Fibroblast of lung (primary cell): ENCODE results near the gene CACNA1A. TPM values are rescaled to one million over a fixed set of nuclear protein-coding genes. Genes with fewer than 3 reads are reported as not detected.

Experiments
- DNase-seq, 2 donors: peaks; one replicate each; pipeline versions ENCODE4 v3.0.0 to v3.0.0-alpha.2; 2010; ENCODE audit warnings: low read depth in 2 of 2
- H2AFZ ChIP-seq: 2 replicates; pipeline ENCODE4 v1.5.1; 2012; ENCODE audit warnings: low read length, control low read depth, inconsistent platforms
- H3K27ac ChIP-seq: 2 replicates; pipeline ENCODE4 v1.5.1; 2011; ENCODE audit warnings: low read length, control low read depth; ENCODE audit not compliant: insufficient read depth
- H3K27me3 ChIP-seq: 2 replicates; pipeline ENCODE4 v1.5.1; 2011; ENCODE audit warnings: mild to moderate bottlenecking, low read length; ENCODE audit not compliant: control insufficient read depth, insufficient read depth
- H3K36me3 ChIP-seq: 2 replicates; pipeline ENCODE4 v1.5.1; 2011; ENCODE audit warnings: low read length; ENCODE audit not compliant: control insufficient read depth, insufficient read depth
- H3K4me1 ChIP-seq: 2 replicates; pipeline ENCODE4 v1.5.1; 2011; ENCODE audit warnings: low read length; ENCODE audit not compliant: control insufficient read depth, insufficient read depth; ENCODE audit errors: extremely low read depth
- H3K4me2 ChIP-seq: 2 replicates; pipeline ENCODE4 v1.5.1; 2011; ENCODE audit warnings: low read length, control low read depth; ENCODE audit not compliant: insufficient read depth; ENCODE audit errors: extremely low read depth
- H3K4me3 ChIP-seq, 4 experiments: fragments of 200-600 bp in 1 of 4; sonication (generic) in 1 of 4; replicated peaks in 1 of 4; 2 replicates each; pipeline ENCODE4 v1.5.1; 2011 to 2016; ENCODE audit warnings: low read length in 4 of 4, low read depth in 3 of 4, mild to moderate bottlenecking in 3 of 4, control low read depth in 2 of 4, inconsistent platforms in 1 of 4, mixed read lengths in 1 of 4; ENCODE audit not compliant: insufficient read depth in 1 of 4; ENCODE audit errors: control extremely low read depth in 1 of 4
- H3K79me2 ChIP-seq: 2 replicates; pipeline ENCODE4 v1.5.1; 2012; ENCODE audit warnings: mild to moderate bottlenecking, low read length, inconsistent platforms; ENCODE audit not compliant: control insufficient read depth, insufficient read depth
- H3K9ac ChIP-seq: 2 replicates; pipeline ENCODE4 v1.5.1; 2011; ENCODE audit warnings: mild to moderate bottlenecking, low read length, control low read depth; ENCODE audit not compliant: insufficient read depth
- H3K9me3 ChIP-seq: 2 replicates; pipeline ENCODE4 v1.5.1; 2012; ENCODE audit warnings: low read depth, low read length; ENCODE audit not compliant: control insufficient read depth, insufficient read depth
- H4K20me1 ChIP-seq: 2 replicates; pipeline ENCODE4 v1.5.1; 2011; ENCODE audit warnings: low read length; ENCODE audit not compliant: control insufficient read depth, insufficient read depth; ENCODE audit errors: extremely low read depth
- CTCF ChIP-seq, 2 donors: IDR thresholded peaks in 1 of 2; conservative IDR thresholded peaks in 1 of 2; 1 replicate in 1 of 2; 2 replicates in 1 of 2; pipeline ENCODE4 v1.5.1; 2011 to 2012; ENCODE audit warnings: low read length in 2 of 2, control low read depth in 1 of 2, inconsistent platforms in 1 of 2, low read depth in 1 of 2, mild to moderate bottlenecking in 1 of 2
- EZH2 ChIP-seq: IDR thresholded peaks from 2 replicates; pipeline ENCODE4 v1.5.1; 2012; ENCODE audit warnings: low read length, control low read depth, mild to moderate bottlenecking; ENCODE audit errors: missing control alignments
- polyA plus RNA-seq, 2 donors: library from polyadenylated mRNA; depleted of rRNA in 1 of 2; stranded (reverse) in 1 of 2; unstranded in 1 of 2; fragments of >200 nt; gene quantifications; 2 replicates each; pipeline ENCODE4 v1.2.1, GENCODE V29; 2011 to 2012; ENCODE audit warnings: missing spikeins in 1 of 2
- total RNA-seq: library from RNA; depleted of rRNA; stranded (reverse); fragments of >200 nt; gene quantifications from 2 replicates; pipeline ENCODE4 v1.2.1, GENCODE V29; 2014

The CACNA1A gene
- total and polyA plus RNA-seq, 2 donors (not counting 1 experiment from before 2014, with no cell fraction given): 0.96 to 9.7 TPM

DNA sequence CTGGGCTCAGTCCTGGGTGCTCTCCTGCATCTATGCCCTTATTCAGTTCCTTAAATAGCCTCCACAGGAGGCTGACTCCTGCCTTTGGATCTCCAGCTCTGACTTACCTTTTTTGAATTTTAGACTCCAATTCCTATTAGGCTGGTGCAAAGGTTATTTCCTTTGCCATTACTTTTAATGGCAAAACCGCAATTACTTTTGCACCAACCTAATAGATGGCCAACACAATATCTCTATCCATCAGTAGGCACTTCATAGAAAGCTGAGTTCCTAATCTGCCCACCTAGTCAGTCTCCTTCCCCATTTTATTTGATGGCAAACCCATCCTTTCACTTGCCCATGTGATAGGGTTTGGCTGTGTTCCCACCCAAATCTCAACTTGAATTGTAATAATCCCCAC, 95.3 kb downstream of the CACNA1A start:
- no peaks in the 10 kb centered on the region for H3K4me1 ChIP-seq
- H3K4me2 ChIP-seq: no peak overlapping the region
- no peaks in the 10 kb centered on the region for H3K79me2 ChIP-seq
- H3K4me3 ChIP-seq: no peak overlapping the region
- no peak overlapping the region for H3K9ac ChIP-seq
- no peaks in the 10 kb centered on the region for H4K20me1 ChIP-seq
- H3K27ac ChIP-seq: no peak overlapping the region
- TF ChIP-seq CTCF (conservative IDR thresholded peaks at IDR 0.05 in 1 of 2, IDR thresholded peaks at IDR 0.05 in 1 of 2; ENCODE audit: low read depth in 1 of 2, low read length in 2 of 2) (no peak), EZH2 (no peak)
- no peaks in the 10 kb centered on the region for H3K27me3 ChIP-seq
- H3K36me3 ChIP-seq: no peaks in the 10 kb centered on the region
- no peak for DNase-seq
- no peak overlapping the region for H2AFZ ChIP-seq
- no peaks in the 10 kb centered on the region for H3K9me3 ChIP-seq

DNA sequence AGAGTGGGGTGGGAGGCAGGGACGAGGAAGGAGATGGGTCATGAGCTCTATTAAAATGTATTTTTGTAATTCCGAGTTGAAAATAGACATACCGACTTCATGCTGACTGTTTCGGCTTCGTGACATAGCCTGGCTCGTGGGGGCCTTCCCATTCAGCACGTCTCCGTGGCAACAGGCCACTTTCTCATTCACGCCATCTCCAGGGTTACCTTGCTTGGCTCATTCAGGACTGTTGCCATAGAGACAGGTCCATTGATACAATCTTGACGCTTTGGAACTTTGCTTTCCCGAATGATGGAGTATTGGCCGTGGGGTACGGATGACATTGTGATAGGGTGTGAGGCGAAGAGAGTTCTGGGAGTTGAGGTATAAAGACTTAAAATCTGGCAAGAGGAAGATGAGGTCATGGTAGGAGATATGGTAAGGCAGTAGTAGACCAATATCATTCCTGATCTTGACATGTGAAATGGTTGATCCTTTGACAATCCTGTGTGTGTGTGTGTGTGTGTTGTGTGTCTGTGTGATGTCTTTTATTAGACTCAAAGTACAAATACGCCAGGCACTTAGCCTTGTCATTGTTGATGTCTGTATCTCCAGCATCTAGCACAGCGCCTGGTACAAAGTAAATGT, 97.3 kb downstream of the CACNA1A start:
- no peak overlapping the region for H2AFZ ChIP-seq
- H3K79me2 ChIP-seq: no peaks in the 10 kb centered on the region
- no peaks in the 10 kb centered on the region for H3K9me3 ChIP-seq
- no peaks in the 10 kb centered on the region for H3K36me3 ChIP-seq
- H3K27me3 ChIP-seq: no peaks in the 10 kb centered on the region
- no peak overlapping the region for H3K9ac ChIP-seq
- no peak overlapping the region for H3K27ac ChIP-seq
- TF ChIP-seq CTCF (conservative IDR thresholded peaks at IDR 0.05 in 1 of 2, IDR thresholded peaks at IDR 0.05 in 1 of 2; ENCODE audit: low read depth in 1 of 2, low read length in 2 of 2) (no peak), EZH2 (no peak)
- H3K4me3 ChIP-seq: no peak overlapping the region
- DNase-seq: no peak
- no peak overlapping the region for H3K4me2 ChIP-seq
- no peaks in the 10 kb centered on the region for H3K4me1 ChIP-seq
- H4K20me1 ChIP-seq: no peaks in the 10 kb centered on the region

GRCh38 chr19:13404236-13404635, 102.0 kb downstream of the CACNA1A start:
- no peaks in the 10 kb centered on the region for H3K79me2 ChIP-seq
- no peaks in the 10 kb centered on the region for H4K20me1 ChIP-seq
- no peaks in the 10 kb centered on the region for H3K27me3 ChIP-seq
- H3K4me1 ChIP-seq: peaks cover 5% of the 10 kb centered on the region
- H3K4me3 ChIP-seq: no peak overlapping the region
- no peak overlapping the region for H3K27ac ChIP-seq
- TF ChIP-seq CTCF (conservative IDR thresholded peaks at IDR 0.05 in 1 of 2, IDR thresholded peaks at IDR 0.05 in 1 of 2; ENCODE audit: low read depth in 1 of 2, low read length in 2 of 2) (no peak), EZH2 (no peak)
- no peaks in the 10 kb centered on the region for H3K36me3 ChIP-seq
- no peaks in the 10 kb centered on the region for H3K9me3 ChIP-seq
- no peak overlapping the region for H2AFZ ChIP-seq
- DNase-seq: no peak
- no peak overlapping the region for H3K4me2 ChIP-seq
- H3K9ac ChIP-seq: no peak overlapping the region
